Vagina (tissue), 2 donors: Measurements from ENCODE around the gene PRRT4. TPM values are rescaled to one million over a fixed set of nuclear protein-coding genes. Genes with fewer than 3 reads are reported as not detected.

Experiments
- DNase-seq, 2 donors: peaks; one replicate each; pipeline ENCODE4 v3.0.0-alpha.2; 2017; ENCODE audit errors: extremely low spot score in 2 of 2
- H3K27ac ChIP-seq: fragments of 200-600 bp; sonication (generic); one replicate; pipeline ENCODE4 v1.5.1; 2019
- H3K27me3 ChIP-seq: fragments of 200-600 bp; sonication (generic); one replicate; pipeline ENCODE4 v1.5.1; 2019
- H3K36me3 ChIP-seq, 2 donors: fragments of 200-600 bp; sonication (generic); one replicate each; pipeline ENCODE4 v1.5.1; 2017 to 2019
- H3K4me1 ChIP-seq: fragments of 200-600 bp; sonication (generic); one replicate; pipeline ENCODE4 v1.5.1; 2019
- H3K4me3 ChIP-seq, 2 donors: fragments of 200-600 bp; sonication (generic); 1 replicate in 1 of 2; 2 replicates in 1 of 2; pipeline ENCODE4 v1.5.1; 2016 to 2019
- H3K9me3 ChIP-seq: fragments of 200-600 bp; sonication (generic); one replicate; pipeline ENCODE4 v1.5.1; 2019
- POLR2A ChIP-seq, 2 donors: fragments of 450-650 bp; IDR thresholded peaks; one replicate each; pipeline ENCODE4 v1.6.1; 2017; ENCODE audit warnings: antibody characterized with exemption in 2 of 2, mild to moderate bottlenecking in 2 of 2, moderate library complexity in 2 of 2
- POLR2AphosphoS5 ChIP-seq, 2 donors: sonication (generic); formaldehyde crosslinking; IDR thresholded peaks; one replicate each; pipeline ENCODE4 v1.9.0; 2017; ENCODE audit warnings: antibody characterized with exemption in 2 of 2, mild to moderate bottlenecking in 2 of 2, low read depth in 1 of 2; ENCODE audit not compliant: insufficient read depth in 1 of 2
- intact Hi-C: fragments of 100-400 bp; cut with DNase I; formaldehyde crosslinking; loops from one replicate; pipeline ENCODE4 v1.15.1; 2023
- total RNA-seq: library from RNA; depleted of rRNA; stranded (reverse); fragments of >200 nt; gene quantifications from one replicate; pipeline ENCODE4 v1.2.3, GENCODE V29; 2016
- TF ChIP-seq, protein P1 (sequence below), 3 experiments: fragments of 450-650 bp in 2 of 3; fragments of 200-600 bp in 1 of 3; sonication (generic) in 1 of 3; IDR thresholded peaks; one replicate each; pipeline ENCODE4 v1.5.1; 2017 to 2019; ENCODE audit warnings: antibody characterized with exemption in 3 of 3, mild to moderate bottlenecking in 2 of 3, moderate library complexity in 2 of 3

The PRRT4 gene
- total RNA-seq, result 7.6 TPM

DNA sequence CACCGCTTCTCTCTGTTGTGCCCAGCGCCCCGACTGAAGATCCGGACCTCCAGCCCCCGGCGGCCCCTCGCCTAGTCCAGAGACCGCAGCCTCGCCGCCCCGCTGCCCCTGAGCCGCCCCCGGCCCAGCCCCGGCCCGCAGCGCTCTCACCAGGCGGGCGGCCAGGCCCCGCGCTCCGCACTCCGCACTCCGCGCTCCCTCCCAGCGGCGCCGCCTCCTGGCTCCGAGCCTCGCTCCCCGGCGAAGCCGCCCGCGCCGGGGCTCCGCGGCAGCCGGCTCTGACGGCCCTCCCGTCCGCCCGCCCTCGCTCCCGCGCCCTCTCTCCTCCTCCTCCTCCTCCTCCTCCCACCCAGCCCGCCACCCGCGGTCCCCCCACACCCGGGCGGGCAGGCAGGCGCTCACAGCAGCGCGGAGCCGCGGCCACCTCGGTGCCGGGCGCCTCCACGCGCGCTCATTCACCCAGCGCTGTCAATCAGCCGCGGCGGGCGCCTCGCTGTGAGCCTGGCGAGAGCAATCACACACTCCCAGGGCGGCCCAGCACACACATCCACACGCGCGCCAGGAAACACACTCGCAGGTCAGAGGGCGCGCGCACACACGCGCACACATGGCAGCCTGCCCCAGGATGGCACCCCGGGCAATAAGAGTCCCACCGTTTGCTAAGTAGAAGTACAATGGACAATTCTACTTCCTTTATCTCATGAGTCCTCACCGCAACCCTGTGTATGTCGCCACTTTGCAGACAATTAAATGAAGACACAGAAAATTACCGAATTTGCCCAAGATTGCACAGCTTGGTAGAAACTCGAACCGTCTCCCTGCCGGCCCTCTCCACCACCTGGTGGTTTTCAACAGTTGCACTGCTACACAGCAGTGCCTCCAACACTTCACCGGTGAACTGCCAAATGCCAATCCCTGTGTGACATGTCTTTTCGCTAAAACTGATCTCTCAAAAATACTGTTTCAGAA is at the start of gene PRRT4:
TSS of gene PRRT4 (minus strand) at position 280 of the 969 bp plus-strand sequence.
- Histone ChIP-seq H3K36me3 (no peaks in the 10 kb centered on the region), H3K27me3 (no peaks in the 10 kb centered on the region), H3K4me1 (peaks cover 20% of the 10 kb centered on the region), H3K9me3 (no peaks in the 10 kb centered on the region), H3K4me3 (peak within 1 kb of the TSS; percentile 57 to 77), H3K27ac (no peak within 1 kb of the TSS)
- intact Hi-C loops, result no loop called here
- DNase-seq, result no peak
- no peak for TF ChIP-seq POLR2A (IDR thresholded peaks at IDR 0.05)
- TF ChIP-seq, protein P1, sequence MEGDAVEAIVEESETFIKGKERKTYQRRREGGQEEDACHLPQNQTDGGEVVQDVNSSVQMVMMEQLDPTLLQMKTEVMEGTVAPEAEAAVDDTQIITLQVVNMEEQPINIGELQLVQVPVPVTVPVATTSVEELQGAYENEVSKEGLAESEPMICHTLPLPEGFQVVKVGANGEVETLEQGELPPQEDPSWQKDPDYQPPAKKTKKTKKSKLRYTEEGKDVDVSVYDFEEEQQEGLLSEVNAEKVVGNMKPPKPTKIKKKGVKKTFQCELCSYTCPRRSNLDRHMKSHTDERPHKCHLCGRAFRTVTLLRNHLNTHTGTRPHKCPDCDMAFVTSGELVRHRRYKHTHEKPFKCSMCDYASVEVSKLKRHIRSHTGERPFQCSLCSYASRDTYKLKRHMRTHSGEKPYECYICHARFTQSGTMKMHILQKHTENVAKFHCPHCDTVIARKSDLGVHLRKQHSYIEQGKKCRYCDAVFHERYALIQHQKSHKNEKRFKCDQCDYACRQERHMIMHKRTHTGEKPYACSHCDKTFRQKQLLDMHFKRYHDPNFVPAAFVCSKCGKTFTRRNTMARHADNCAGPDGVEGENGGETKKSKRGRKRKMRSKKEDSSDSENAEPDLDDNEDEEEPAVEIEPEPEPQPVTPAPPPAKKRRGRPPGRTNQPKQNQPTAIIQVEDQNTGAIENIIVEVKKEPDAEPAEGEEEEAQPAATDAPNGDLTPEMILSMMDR (IDR thresholded peaks at IDR 0.05), result no peak
- TF ChIP-seq POLR2AphosphoS5 (IDR thresholded peaks at IDR 0.05; ENCODE audit: insufficient read depth in 1 of 2, low read depth in 1 of 2), result no peak

DNA sequence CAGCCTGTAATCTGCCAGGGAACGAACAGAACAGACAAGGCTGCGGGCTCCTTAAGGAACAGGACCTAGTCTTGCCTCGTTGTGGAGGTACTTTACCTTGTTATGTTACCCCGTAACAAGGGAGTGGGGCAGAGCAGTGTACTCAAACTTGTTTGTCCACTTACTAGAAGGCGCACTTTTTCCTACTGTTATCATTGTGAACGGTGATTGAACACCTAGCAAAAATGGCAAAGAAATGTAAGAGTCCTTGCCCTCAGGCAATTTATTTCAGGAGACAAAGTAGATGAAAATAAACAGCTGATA is 48.9 kb upstream of the PRRT4 start:
- peaks cover 35% of the 10 kb centered on the region for H3K4me1 ChIP-seq
- no peaks in the 10 kb centered on the region for H3K36me3 ChIP-seq
- intact Hi-C loops, result no loop called here
- H3K9me3 ChIP-seq, result no peaks in the 10 kb centered on the region
- H3K27me3 ChIP-seq, result no peaks in the 10 kb centered on the region
- TF ChIP-seq, protein P1 (IDR thresholded peaks at IDR 0.05), result no peak
- no peak for TF ChIP-seq POLR2AphosphoS5 (IDR thresholded peaks at IDR 0.05; ENCODE audit: insufficient read depth in 1 of 2, low read depth in 1 of 2)
- TF ChIP-seq POLR2A (IDR thresholded peaks at IDR 0.05), result no peak
- H3K4me3 ChIP-seq, result peak overlapping the region; percentile 63 to 66
- no peak for DNase-seq
- H3K27ac ChIP-seq, result peak overlapping the region; percentile 90

DNA sequence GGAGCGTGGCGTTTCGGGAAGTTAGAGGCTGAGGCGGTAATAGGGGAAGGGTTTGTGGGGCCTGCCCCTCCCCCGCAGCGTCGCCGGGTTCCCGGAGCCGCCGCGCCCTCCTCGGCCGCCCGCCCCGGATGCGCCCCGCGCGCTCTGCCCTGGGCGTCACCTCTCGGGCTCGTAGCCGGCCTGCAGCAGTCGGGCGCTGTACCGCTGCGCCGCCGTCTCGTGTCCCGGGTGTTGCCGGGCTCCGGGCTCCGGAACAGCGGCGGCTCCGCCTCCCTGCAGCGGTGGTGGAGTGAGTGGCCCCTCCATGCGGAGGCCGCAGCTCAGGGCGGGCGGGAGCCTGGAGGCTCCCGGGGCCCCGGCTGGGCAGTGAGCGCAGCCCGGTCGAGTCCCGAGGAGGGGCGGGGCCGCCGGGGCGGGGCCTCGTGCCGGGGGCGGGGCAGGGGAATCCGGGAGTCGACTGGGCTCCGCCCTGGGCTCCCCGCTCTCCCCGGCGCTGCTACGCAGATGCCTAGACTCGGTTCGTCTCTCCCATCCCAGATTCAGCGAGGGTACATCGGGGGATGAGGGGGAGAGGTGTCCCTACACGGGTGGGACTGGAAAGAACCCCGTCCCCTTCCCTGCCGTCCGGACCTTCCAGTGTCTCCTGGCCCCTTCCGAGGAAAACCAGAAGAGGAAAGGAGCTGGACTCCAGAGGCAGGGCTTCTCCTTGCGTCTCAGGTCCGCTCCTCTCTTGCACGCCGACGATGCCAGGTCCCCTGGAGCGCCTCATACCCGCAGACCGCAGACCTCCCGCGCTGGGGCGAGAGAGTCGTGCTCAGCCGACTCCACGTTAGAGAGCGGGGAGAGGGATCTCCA is 48.3 kb upstream of the PRRT4 start, which contains the start of gene IMPDH1:
TSS of gene IMPDH1 (minus strand) at position 387 of the 855 bp plus-strand sequence. CDS start at position 306, 81 bp downstream.
- H3K4me3 ChIP-seq, result peak within 1 kb of the TSS; percentile 63 to 66
- DNase-seq, result peak in 1 of 2 donors; percentile 94
- no peaks in the 10 kb centered on the region for H3K9me3 ChIP-seq
- TF ChIP-seq POLR2A (IDR thresholded peaks at IDR 0.05) (peak; percentile 22 to 64), POLR2AphosphoS5 (IDR thresholded peaks at IDR 0.05; ENCODE audit: insufficient read depth in 1 of 2, low read depth in 1 of 2) (peak; percentile 24 to 84)
- TF ChIP-seq, protein P1 (IDR thresholded peaks at IDR 0.05), result peak in 1 of 3 experiments; percentile 25
- H3K27ac ChIP-seq, result peak within 1 kb of the TSS; percentile 90
- intact Hi-C loops, result loop anchor here (10.0 kb wide), 2 partner anchors 45 to 1665 kb away; partner anchors contain the start of genes HILPDA and KLHDC10
- no peaks in the 10 kb centered on the region for H3K27me3 ChIP-seq
- peaks cover 41% of the 10 kb centered on the region for H3K4me1 ChIP-seq
- H3K36me3 ChIP-seq, result no peaks in the 10 kb centered on the region

DNA sequence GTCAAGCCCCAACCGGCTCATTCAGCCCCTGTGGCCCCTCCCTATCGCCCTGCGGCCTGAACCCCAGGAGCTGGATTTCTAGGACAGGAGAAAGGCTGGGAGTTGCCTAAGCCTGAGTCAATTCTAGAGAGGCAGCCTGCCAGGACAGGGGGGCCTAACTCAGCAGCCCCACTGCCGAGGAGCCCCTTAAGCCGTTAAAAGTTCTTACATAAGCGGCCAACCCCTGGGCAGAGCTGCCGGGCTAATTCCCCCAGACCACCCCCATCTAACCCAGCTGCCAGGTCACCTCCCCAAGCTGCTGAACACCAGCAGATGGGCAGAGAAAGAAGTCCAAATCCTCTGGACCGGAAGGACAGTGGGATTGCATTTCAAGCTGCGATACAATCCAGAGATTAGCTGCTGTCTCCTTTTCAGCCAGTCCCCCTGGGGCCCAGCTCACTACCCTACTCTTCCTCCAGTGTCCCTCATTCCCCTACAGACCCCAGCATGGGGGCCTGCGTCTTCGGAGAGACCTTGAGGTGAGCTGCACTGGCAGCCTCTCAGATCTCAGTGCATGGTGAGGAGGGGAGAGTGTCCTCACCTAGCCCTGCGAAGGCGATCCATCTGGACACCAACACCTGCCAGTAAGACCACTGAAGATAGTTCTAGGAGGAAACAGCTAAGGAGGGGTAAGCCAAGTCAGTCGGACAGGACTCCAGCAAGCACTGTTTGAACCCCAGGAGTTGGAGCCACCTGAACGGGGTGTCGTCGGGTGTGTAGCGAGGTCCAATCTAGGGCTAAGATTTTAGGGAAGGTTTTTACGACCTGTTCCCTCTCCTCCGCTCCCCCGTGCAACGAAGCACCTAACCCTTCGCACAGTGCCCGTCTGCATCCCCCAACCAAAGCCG is 47.5 kb upstream of the PRRT4 start:
- peak overlapping the region; percentile 63 to 66 for H3K4me3 ChIP-seq
- TF ChIP-seq, protein P1 (IDR thresholded peaks at IDR 0.05), result no peak
- no peak for TF ChIP-seq POLR2A (IDR thresholded peaks at IDR 0.05)
- peak in 1 of 2 donors; percentile 35 for TF ChIP-seq POLR2AphosphoS5 (IDR thresholded peaks at IDR 0.05; ENCODE audit: insufficient read depth in 1 of 2, low read depth in 1 of 2)
- no peak for DNase-seq
- H3K27ac ChIP-seq, result peak overlapping the region; percentile 90
- no peaks in the 10 kb centered on the region for H3K36me3 ChIP-seq
- H3K9me3 ChIP-seq, result no peaks in the 10 kb centered on the region
- intact Hi-C loops, result loop anchor here (10.0 kb wide), 2 partner anchors 46 to 1666 kb away; partner anchors contain the start of genes HILPDA and KLHDC10
- H3K27me3 ChIP-seq, result no peaks in the 10 kb centered on the region
- peaks cover 50% of the 10 kb centered on the region for H3K4me1 ChIP-seq
